GM10847 (cell line): ENCODE measurements around the gene C8A.

ENCODE experiments used
- POLR2A ChIP-seq: IDR thresholded peaks from 2 replicates; pipeline ENCODE4 v1.6.1; 2011; ENCODE audit not compliant: insufficient read length; ENCODE audit errors: extremely low read depth

Gene C8A

DNA sequence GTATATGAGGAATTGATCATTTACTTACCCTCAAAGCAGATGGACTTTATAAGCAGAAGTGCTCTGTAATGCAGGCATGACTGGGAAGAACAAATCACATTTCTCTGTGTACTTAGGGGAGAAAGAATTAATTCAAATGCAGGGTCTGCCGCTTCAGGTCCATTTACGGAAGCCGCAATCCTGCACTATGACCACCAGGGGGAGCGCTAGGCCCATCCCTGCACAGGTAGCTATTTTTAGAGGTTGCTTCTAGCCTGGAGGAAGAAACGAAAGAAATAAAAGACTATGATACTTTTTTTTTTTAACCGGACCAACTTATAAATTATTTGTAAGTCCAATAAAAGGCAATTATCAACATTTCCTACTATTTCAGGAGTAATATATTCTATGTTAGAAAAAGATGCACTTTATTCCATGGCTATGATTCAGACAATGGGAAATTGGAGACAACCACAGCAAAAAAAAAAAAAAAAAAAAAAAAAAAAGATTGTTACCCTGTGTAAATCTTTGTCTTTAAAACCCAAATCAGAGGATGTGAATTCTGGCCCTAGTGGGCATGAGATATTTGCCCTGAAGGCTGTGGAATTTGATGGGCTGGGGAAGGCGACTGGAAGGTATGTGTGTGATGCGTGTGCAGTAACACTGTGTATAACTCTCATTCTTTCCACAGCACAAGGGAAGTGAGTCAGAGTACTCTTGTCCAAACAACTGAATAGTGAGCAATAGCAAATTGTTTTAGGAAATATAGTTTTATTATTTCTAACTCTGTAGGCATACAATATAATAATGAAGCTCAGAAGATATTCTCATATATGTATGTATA is 22.5 kb upstream of the C8A start:
- no peak for TF ChIP-seq POLR2A

- TF ChIP-seq POLR2A: no peak
Measured at GRCh38 chr1:56833088-56833487, 21.5 kb upstream of the C8A start.

GRCh38 chr1:56834137-56834900 is 20.3 kb upstream of the C8A start:
- no peak for TF ChIP-seq POLR2A

GRCh38 chr1:56835657-56836056 is 18.9 kb upstream of the C8A start:
- no peak for TF ChIP-seq POLR2A

DNA sequence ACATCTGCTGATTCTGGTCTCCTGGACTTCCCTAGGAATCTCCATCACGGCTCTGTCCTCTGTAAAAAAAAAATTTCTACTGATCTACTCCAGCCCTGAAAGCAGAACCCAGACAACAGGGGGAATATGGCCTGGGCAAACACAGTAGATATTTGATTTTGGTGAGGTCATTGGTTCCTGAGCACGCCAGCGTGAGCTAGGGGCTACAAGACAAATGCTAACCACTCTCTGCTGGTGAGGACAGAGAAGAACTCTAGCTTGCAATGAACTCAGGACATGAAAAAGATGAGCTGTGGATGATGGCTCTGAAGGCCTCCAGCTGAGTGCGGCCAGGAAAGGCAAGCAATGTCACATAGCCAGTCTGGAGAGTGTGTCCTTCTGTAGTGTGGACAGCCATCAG is 18.2 kb upstream of the C8A start:
- TF ChIP-seq POLR2A: no peak

DNA sequence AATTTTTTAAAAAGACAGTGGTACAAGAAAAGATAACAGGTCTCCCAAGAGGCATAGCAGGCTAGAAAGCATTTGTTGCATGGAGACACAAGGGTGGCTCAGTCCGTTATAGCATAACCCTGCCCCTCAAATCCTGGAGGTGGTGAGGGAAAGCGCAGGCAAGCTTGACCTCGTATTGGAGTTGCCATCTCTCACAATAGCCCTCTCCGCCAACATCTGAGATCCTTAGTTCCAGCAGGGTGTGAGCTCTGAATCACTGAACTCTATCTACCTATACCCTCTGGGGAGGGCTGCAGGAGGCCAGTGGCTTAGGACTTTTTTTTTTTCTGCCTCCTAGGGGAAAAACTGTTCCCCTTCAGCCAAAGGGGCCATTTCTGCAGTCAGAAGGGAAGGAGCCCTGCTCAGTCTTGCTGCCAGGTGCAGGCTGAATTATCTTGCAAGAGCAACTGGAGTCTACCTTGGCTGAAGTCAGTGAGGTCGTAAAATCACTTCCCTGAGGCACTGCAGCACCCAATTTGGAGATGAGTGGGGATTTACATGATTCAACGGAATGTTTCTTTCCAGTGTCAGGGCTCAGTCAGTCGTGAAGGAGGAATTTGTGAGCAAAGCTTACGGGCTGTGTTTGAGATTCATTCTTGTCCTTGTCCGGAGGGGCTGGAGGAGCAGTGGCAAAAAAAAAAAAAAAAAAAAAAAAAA is 17.2 kb upstream of the C8A start:
- no peak for TF ChIP-seq POLR2A

DNA sequence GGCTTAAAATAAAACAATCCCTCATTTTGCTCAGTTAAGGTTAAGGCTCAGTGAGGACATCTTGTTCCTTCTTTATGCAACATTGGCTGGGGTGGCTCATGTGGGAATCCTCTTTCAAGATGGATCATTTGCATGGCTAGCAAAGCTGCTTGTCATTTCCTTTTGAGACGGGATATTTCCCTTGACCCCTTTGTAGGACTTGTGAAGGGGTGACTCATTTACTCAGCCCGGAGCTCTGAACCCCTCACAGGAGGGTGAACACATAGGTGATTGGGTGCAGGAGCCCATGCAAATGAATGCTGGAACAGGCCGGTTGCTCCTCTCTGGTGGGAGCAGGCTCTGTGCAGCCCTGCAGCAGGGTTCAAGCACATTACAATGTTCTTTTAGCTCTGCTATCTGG is 15.8 kb upstream of the C8A start:
- TF ChIP-seq POLR2A: no peak

- no peak for TF ChIP-seq POLR2A
Measured at GRCh38 chr1:56843544-56843943, 11.1 kb upstream of the C8A start.

DNA sequence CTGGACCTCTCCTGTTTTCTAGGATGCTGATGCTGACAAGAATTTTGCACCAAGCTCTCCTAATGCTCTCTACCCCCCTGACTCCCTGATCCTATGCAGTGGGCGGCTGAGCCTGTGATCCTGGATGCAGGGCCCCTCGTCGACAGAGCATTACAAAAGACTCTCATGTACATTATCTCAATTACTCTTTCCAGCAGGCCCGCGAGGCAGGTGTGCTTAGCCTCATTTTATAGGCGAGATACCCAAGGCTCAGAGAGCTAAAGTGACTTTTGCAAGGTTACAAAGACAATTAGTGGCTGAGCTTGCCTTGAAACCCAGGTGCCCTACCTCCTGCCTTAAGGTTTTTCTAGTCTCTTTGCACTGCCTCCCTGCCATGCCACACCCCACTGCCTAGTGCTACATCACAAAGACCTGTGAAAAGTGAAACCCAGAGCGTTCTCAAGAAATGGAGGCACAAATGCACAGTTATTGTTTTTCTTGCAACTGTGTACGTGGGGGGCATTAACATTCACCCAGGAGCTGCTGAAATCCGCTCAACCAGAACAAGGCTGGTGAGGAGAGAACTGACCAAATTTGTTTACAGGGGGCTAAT is 10.0 kb upstream of the C8A start:
- TF ChIP-seq POLR2A: no peak

- no peak for TF ChIP-seq POLR2A
Measured at GRCh38 chr1:56845343-56845742, 9.3 kb upstream of the C8A start.

- no peak for TF ChIP-seq POLR2A
Measured at GRCh38 chr1:56849750-56850149, 4.8 kb upstream of the C8A start.

DNA sequence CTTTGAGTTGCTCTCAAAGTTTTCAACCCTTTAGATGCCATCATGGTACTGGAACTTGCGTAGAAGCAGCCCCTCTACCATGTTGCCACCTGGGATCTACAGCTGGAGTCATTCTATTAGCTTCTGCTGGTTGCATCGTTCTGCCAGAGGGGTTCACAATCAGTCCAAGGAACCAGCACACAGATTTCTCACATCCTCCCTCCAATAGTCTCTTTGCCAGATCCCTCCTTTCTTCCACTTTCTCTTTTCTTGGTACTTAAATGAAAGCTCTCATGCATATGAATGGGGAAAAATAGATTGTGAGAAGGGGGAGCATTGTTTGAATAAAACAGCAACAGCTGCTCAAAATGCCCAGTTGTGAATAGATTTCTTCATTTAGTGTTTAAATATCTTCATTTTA is 4.2 kb upstream of the C8A start:
- no peak for TF ChIP-seq POLR2A

GRCh38 chr1:56850922-56851321 is 3.7 kb upstream of the C8A start:
- no peak for TF ChIP-seq POLR2A

GRCh38 chr1:56852476-56852875 is 2.1 kb upstream of the C8A start:
- no peak for TF ChIP-seq POLR2A

- no peak for TF ChIP-seq POLR2A
Measured at GRCh38 chr1:56855190-56855589, 593 bp downstream of the C8A start.

GRCh38 chr1:56856186-56856585 is 1.6 kb downstream of the C8A start:
- no peak for TF ChIP-seq POLR2A

DNA sequence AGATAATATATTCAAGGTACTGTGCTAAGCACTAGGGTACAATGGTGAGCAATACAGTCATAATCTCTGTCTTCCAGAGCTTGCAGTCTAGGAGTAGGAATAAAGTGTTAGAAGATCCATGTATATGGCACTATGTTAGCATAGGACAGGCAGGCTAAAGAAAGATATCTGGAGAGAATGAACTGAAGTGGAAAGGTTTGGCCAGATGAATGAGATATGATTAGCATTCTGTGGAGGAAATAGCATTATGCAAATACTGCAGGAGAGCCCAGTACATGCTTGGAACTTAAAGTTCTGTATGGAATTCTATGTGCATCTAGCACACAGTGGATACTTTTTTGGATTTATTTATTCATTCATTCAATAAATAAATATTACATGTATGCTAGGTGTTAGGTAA is 4.7 kb downstream of the C8A start:
- TF ChIP-seq POLR2A: no peak
